Memory B cell (primary cell): ENCODE measurements around the gene PCSK5.
A peak's percentile ranks its signal among the peaks of the same experiment; 100 is the strongest.
"Not testable (repeated sequence)": the region's sequence is repeated elsewhere in the genome, so short reads cannot be mapped to it uniquely, and the experiment has no call there.

Source experiments
- ATAC-seq: fragments of 150-1000 bp; cut with Tn5 transposase; 2 replicates; pipeline ENCODE4 v1.10.0; 2021; ENCODE audit warnings: low read depth, mild to moderate bottlenecking, moderate library complexity
- DNase-seq, 2 donors: peaks; one replicate each; pipeline ENCODE4 v3.0.0; 2022; ENCODE audit warnings: low spot score in 2 of 2
- H3K27ac Mint-ChIP-seq: one replicate; pipeline ENCODE4 v1.8.0; 2022; ENCODE audit warnings: mild to moderate bottlenecking, moderate library complexity, mixed read lengths
- H3K27me3 Mint-ChIP-seq: one replicate; pipeline ENCODE4 v1.8.0; 2022; ENCODE audit warnings: mixed read lengths
- H3K36me3 Mint-ChIP-seq: one replicate; pipeline ENCODE4 v1.8.0; 2022; ENCODE audit warnings: mild to moderate bottlenecking, mixed read lengths
- H3K4me1 Mint-ChIP-seq: one replicate; pipeline ENCODE4 v1.8.0; 2022; ENCODE audit warnings: mixed read lengths
- H3K4me3 Mint-ChIP-seq: one replicate; pipeline ENCODE4 v1.8.0; 2022; ENCODE audit warnings: mild to moderate bottlenecking, moderate library complexity, mixed read lengths
- H3K9me3 Mint-ChIP-seq: one replicate; pipeline ENCODE4 v1.8.0; 2022; ENCODE audit warnings: mixed read lengths

Gene PCSK5

DNA sequence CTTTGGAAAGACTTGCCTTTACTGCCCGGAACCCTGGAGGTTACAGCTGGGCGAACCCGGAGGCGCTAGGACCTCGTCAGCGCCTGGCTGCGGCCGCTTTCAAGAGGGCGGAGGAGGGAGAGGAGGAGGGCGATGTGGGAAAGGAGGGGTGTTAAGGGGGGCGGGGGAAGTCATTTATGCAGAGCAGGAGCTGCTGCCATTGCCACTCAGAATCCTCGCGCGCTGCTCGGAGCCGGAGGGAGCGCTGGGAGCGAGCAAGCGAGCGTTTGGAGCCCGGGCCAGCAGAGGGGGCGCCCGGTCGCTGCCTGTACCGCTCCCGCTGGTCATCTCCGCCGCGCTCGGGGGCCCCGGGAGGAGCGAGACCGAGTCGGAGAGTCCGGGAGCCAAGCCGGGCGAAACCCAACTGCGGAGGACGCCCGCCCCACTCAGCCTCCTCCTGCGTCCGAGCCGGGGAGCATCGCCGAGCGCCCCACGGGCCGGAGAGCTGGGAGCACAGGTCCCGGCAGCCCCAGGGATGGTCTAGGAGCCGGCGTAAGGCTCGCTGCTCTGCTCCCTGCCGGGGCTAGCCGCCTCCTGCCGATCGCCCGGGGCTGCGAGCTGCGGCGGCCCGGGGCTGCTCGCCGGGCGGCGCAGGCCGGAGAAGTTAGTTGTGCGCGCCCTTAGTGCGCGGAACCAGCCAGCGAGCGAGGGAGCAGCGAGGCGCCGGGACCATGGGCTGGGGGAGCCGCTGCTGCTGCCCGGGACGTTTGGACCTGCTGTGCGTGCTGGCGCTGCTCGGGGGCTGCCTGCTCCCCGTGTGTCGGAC, at the start of gene PCSK5:
Gene PCSK5 (plus strand): TSS at position 202 of the 805 bp plus-strand sequence. CDS start 509 bp downstream, at position 711.
- peaks cover 2% of the 10 kb centered on the region for H3K9me3 Mint-ChIP-seq
- H3K36me3 Mint-ChIP-seq = no peaks in the 10 kb centered on the region
- H3K4me1 Mint-ChIP-seq = peaks cover 9% of the 10 kb centered on the region
- peak within 1 kb of the TSS; percentile 61 for H3K4me3 Mint-ChIP-seq
- peak; percentile 32 for ATAC-seq
- H3K27ac Mint-ChIP-seq = no peak within 1 kb of the TSS
- peaks cover 18% of the 10 kb centered on the region for H3K27me3 Mint-ChIP-seq
- DNase-seq = no peak

DNA sequence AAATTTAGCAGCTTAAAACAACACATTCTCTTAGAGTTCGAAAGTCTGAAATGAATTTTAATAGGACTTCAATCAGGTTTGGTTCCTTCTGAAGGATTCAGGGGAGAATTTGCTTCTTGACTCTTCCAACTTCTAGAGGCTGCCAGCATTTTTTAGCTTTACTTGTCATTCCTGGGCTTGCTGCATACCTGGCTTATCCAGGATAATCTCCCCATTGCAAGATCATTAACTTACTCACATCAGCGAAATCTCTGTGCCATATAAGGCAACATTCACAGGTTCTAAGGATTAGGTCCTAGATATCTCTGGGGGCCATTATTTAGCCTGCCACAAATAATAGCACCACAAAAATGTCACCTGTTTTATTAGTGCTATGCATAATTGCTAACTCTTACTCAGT, 46.2 kb upstream of the PCSK5 start:
- no peak overlapping the region for H3K27ac Mint-ChIP-seq
- H3K4me3 Mint-ChIP-seq = no peak overlapping the region
- ATAC-seq (no peak), DNase-seq (no peak)
- H3K4me1 Mint-ChIP-seq = no peaks in the 10 kb centered on the region
- no peaks in the 10 kb centered on the region for H3K36me3 Mint-ChIP-seq
- no peaks in the 10 kb centered on the region for H3K9me3 Mint-ChIP-seq
- no peaks in the 10 kb centered on the region for H3K27me3 Mint-ChIP-seq

DNA sequence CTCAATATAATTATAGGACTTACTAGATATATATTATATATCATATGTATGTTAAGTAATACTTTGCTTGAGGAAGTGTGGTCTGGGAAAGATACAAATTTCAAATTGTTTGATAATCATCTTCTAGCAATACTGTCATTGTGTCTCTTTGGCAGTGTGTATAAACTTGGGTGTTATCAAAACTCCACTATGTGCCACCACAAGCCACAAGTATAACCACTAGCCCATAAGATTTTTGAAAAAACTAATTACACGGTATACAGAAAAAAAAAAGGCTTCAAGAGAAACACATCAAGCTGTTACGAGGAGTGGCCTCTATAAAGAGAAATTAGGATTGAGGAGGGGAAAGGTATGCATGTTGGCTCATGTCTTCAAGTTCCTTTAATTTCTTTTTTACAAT, 44.7 kb upstream of the PCSK5 start:
- no peaks in the 10 kb centered on the region for H3K9me3 Mint-ChIP-seq
- H3K4me3 Mint-ChIP-seq = no peak overlapping the region
- DNase-seq = no peak
- H3K4me1 Mint-ChIP-seq = no peaks in the 10 kb centered on the region
- H3K36me3 Mint-ChIP-seq = no peaks in the 10 kb centered on the region
- H3K27ac Mint-ChIP-seq = no peak overlapping the region
- no peaks in the 10 kb centered on the region for H3K27me3 Mint-ChIP-seq
- ATAC-seq = no peak

DNA sequence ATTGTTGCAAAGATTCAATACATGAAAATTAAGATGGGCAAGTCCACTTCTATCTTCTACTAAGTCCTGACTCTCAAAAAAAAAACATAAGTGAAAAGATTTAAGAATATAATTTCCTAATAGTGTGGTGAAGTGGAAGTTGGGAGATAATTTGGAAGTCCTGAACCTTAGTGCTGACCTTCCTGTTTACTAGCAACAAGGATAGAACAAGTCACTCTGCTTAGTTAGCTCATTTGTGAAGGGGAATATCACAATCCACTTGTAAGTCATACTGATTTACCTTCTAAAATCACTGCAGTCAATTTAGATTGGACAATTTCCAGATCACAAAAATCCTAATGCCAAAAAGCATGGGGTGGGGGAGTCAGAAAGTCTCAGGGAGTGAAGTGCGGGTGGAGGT, 43.4 kb upstream of the PCSK5 start:
- Mint-ChIP-seq H3K27me3 (no peaks in the 10 kb centered on the region), H3K4me1 (no peaks in the 10 kb centered on the region), H3K9me3 (peaks cover 1% of the 10 kb centered on the region), H3K4me3 (no peak overlapping the region), H3K27ac (no peak overlapping the region), H3K36me3 (no peaks in the 10 kb centered on the region)
- no peak for ATAC-seq
- no peak for DNase-seq

DNA sequence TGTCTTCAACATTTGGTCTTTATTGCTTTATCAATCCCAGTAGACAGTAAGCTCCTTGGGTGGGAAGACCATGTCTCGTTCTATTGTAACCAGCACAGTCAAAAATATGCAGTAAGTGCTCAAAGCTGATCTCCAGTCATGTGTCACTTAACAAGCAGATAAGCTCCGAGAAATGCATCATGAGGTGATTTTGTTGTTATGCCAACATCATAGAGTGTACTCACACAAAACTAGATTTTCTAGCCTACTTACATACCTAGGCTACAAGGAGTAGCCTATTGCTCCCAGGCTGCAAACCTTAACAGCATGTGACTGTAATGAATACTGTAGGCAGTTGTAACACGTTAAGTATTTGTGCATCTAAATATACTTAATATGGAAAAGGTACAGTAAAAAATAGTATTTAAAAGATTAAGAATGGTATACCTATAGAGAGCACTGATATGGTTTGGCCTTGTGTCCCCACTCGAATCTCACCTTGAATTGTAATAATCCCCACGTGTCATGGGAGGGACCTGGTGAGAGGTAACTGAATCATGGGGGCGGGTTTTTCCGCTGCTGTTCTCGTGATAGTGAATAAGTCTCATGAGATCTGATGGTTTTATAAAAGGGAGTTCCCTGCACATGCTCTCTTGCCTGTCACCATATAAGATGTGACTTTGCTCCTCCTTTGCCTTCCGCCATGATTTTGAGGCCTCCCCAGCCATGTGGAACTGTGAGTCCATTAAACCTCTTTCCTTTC, 39.8 kb upstream of the PCSK5 start:
- DNase-seq (no peak), ATAC-seq (no peak)
- H3K27ac Mint-ChIP-seq = no peak overlapping the region
- no peaks in the 10 kb centered on the region for H3K27me3 Mint-ChIP-seq
- H3K4me1 Mint-ChIP-seq = no peaks in the 10 kb centered on the region
- no peak overlapping the region for H3K4me3 Mint-ChIP-seq
- no peaks in the 10 kb centered on the region for H3K36me3 Mint-ChIP-seq
- peaks cover 1% of the 10 kb centered on the region for H3K9me3 Mint-ChIP-seq

DNA sequence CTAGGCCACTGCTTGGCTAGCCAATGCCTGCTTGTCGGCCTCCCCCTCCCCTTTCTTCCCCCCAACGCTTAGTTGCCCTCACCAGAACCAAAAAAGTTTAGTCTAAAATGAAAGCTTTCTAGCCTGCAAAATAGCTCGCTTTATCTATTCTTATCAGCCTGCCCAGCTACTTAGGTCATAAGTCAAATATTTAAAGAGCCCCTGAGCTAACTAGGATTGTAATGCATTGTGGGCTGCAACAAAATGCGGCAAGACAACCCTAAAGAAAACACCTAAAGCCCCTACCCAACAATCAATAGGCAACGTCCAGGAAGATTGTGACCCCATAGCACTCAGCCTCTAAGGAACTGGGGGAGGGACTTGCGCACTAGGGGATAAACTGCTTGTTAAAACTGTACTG, 38.6 kb upstream of the PCSK5 start:
- no peak overlapping the region for H3K4me3 Mint-ChIP-seq
- no peak for DNase-seq
- no peaks in the 10 kb centered on the region for H3K36me3 Mint-ChIP-seq
- no peak for ATAC-seq
- H3K27me3 Mint-ChIP-seq = no peaks in the 10 kb centered on the region
- no peaks in the 10 kb centered on the region for H3K4me1 Mint-ChIP-seq
- peaks cover 1% of the 10 kb centered on the region for H3K9me3 Mint-ChIP-seq
- no peak overlapping the region for H3K27ac Mint-ChIP-seq

DNA sequence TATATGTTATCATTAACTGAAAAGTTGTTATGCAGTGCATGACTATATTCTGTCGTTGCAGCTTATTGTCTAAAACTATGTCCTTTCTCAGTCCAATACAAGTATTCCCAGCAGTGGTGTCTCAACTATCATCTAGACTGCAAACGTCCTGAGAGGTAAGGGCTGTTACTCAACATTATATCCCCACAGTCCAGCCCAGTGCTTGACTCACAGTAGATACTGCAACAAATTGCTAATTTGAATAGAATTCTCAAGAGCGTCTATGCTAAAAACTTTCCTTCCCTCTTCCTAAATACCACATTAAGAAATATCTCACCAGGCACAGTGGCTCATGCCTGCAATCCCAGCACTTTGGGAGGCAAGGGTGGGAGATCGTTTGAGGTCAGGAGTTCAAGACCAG, 37.7 kb upstream of the PCSK5 start:
- ATAC-seq = no peak
- Mint-ChIP-seq H3K4me1 (no peaks in the 10 kb centered on the region), H3K9me3 (peaks cover 1% of the 10 kb centered on the region), H3K27ac (no peak overlapping the region), H3K36me3 (no peaks in the 10 kb centered on the region), H3K27me3 (no peaks in the 10 kb centered on the region), H3K4me3 (no peak overlapping the region)
- no peak for DNase-seq

DNA sequence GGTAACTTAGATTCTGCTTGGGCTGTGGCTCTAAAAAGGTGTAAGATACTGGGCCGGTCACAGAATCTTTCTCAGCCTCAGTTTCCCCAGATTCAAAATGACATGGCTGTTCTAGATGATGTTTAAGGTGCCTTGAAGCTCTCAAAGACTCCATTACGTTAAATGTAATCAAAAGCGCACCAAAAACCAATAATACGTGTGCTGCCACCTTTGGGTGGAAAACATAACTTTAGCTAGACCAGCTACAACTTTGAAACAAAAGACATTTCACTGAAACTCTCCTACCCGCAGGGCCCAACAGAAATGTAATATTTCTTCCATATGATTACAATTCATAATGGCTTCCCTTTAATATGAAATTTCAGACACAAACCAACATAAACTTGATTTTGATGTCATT, 35.0 kb upstream of the PCSK5 start:
- peaks cover 1% of the 10 kb centered on the region for H3K9me3 Mint-ChIP-seq
- H3K36me3 Mint-ChIP-seq = no peaks in the 10 kb centered on the region
- H3K4me3 Mint-ChIP-seq = no peak overlapping the region
- H3K27ac Mint-ChIP-seq = no peak overlapping the region
- ATAC-seq = no peak
- no peak for DNase-seq
- H3K27me3 Mint-ChIP-seq = no peaks in the 10 kb centered on the region
- H3K4me1 Mint-ChIP-seq = no peaks in the 10 kb centered on the region

DNA sequence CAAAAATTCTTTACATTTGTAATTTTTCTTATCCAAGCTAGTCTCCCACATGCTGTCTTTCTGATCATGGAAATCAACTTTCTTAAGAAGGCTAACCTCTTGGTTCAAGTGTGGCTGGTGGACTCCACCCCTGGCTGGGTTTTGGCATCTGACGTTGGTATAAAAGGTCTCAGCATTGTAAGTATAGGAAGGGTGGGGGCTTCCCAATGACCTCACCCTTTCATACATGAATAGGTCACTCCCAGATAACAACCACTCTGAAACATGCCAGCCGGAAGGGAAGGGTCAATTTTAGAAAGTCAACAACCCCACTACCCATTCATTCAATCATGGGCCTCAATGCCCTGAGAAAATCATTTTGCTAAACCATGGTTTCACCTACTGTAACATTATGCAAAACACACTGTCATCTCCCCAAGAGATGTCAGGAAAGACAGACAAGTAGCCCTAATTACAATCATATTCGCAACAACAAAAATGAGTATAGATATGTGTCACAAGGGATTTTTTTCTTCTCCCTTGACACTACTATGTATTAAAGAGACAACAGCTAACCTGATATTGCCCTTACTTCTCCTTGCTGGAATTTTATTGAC, 31.9 kb upstream of the PCSK5 start:
- no peak overlapping the region for H3K27ac Mint-ChIP-seq
- H3K36me3 Mint-ChIP-seq = no peaks in the 10 kb centered on the region
- no peak for ATAC-seq
- H3K4me3 Mint-ChIP-seq = no peak overlapping the region
- no peaks in the 10 kb centered on the region for H3K9me3 Mint-ChIP-seq
- no peaks in the 10 kb centered on the region for H3K4me1 Mint-ChIP-seq
- H3K27me3 Mint-ChIP-seq = no peaks in the 10 kb centered on the region
- no peak for DNase-seq

DNA sequence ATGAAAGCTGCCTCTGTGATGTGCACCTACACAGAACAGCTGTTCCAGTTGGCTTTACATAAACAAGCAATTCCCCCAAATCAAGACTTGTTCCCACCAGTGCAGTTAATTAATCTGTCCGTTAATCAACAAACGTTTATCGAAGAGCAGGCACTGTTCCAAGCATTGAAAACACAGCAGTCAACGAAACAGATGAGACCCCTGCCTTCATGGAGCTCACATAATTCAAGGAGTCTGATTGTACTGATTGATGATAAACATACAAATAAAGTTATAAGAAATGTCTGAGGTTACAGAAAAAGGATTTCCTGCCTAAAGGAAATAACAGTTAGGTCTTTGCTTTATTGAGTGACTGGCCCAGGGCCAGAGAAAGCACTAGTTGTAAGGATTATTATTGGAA, 26.2 kb upstream of the PCSK5 start:
- H3K4me1 Mint-ChIP-seq = no peaks in the 10 kb centered on the region
- DNase-seq = no peak
- no peak overlapping the region for H3K4me3 Mint-ChIP-seq
- no peak overlapping the region for H3K27ac Mint-ChIP-seq
- peaks cover 3% of the 10 kb centered on the region for H3K27me3 Mint-ChIP-seq
- ATAC-seq = no peak
- H3K9me3 Mint-ChIP-seq = no peaks in the 10 kb centered on the region
- no peaks in the 10 kb centered on the region for H3K36me3 Mint-ChIP-seq

DNA sequence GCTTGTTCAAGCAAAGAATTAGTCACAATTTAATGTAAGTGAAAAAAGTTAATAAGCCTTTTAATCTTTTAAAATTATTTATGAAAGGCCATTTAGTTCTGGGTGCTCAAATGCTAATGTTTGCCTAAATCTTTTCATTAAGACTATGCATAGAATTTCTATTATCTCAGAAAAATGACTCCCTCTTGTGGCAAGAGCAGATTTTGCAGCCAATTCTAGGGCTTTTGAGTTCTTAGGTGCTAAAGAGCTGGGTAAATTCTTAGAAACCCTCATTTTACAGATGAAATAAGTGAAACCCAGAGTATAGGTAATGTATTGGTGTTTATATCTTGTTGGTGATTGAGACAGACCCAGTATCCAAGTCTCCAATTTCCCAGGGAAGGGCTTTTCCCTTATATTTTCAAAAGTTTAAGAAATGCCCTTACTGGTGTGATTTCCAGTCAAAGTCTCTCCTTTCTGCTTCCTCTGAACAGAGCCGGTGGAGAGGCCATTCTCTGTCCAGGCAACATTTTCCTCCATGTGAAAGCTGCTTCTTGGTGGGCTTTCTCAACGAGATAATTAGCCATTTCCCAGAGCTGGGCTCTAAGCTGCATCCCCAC, 24.1 kb upstream of the PCSK5 start:
- no peak overlapping the region for H3K4me3 Mint-ChIP-seq
- no peaks in the 10 kb centered on the region for H3K9me3 Mint-ChIP-seq
- ATAC-seq = no peak
- H3K36me3 Mint-ChIP-seq = no peaks in the 10 kb centered on the region
- no peak for DNase-seq
- no peak overlapping the region for H3K27ac Mint-ChIP-seq
- no peaks in the 10 kb centered on the region for H3K4me1 Mint-ChIP-seq
- peaks cover 3% of the 10 kb centered on the region for H3K27me3 Mint-ChIP-seq

DNA sequence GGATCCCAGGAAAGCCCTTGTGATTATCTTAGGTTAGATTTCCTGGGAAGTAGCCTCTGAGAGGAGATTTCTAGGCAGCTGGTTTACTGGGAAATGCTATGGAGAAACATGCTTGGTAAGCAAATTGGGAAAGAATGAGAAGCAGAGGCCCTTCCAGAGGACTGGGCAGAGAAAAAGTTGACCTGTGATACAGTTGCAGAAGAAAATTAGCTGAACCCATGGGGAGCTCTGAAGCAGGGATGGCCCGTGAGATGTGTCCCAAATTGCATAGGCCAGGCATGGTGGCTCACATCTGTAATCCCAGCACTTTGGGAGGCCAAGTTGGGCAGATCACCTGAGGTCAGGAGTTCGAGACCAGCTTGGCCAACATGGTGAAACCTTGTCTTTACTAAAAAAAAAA, 21.9 kb upstream of the PCSK5 start:
- H3K36me3 Mint-ChIP-seq, DNase-seq: not testable (repeated sequence)

DNA sequence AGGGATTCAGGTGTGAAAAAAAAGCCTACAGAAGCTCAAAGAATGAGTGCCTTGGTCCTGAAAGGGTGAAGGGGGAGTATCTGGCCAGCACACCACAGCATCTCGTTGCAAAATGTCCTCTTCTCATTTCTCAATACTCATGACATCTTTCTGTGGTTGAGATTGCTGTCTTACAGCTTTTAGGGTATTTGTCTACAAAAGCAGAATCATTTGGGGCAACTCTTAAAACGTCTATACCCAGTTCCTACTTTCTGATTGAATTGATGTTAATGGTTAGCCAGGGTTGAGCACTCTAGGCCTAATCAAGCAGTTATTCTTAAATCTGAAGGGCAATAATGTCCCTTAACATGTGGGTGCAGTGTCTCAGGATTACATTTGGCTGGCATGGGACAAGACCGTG, 21.2 kb upstream of the PCSK5 start:
- no peaks in the 10 kb centered on the region for H3K9me3 Mint-ChIP-seq
- no peak overlapping the region for H3K27ac Mint-ChIP-seq
- no peak for DNase-seq
- H3K27me3 Mint-ChIP-seq = peaks cover 4% of the 10 kb centered on the region
- H3K36me3 Mint-ChIP-seq = no peaks in the 10 kb centered on the region
- no peak for ATAC-seq
- H3K4me1 Mint-ChIP-seq = no peaks in the 10 kb centered on the region
- H3K4me3 Mint-ChIP-seq = no peak overlapping the region

More for the DNA sequence above, 21.9 kb upstream of the PCSK5 start:
- H3K9me3 Mint-ChIP-seq, H3K27me3 Mint-ChIP-seq, H3K27ac Mint-ChIP-seq, H3K4me1 Mint-ChIP-seq, H3K4me3 Mint-ChIP-seq, ATAC-seq: not testable (repeated sequence)

DNA sequence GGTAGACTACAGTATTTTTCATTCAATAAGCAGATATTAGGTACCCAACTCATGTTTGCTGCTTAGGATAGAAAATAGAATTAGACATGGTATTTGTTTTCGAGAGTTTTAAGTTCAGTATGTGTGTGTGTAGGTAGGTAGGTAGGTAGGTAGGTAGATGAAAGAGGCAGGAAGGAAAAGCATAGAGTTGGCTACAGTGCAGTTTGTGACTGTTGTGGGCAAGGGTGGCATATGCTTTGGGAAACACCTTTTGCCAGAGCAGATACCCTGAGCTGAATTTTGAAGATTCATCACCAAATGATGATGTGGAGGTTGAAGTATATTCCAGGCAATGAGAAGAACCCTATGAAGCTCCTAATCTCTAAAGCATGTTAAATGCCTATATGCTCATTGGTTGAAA, 20.0 kb upstream of the PCSK5 start:
- Mint-ChIP-seq H3K27me3 (peaks cover 4% of the 10 kb centered on the region), H3K36me3 (no peaks in the 10 kb centered on the region), H3K27ac (no peak overlapping the region), H3K4me1 (no peaks in the 10 kb centered on the region), H3K4me3 (no peak overlapping the region), H3K9me3 (no peaks in the 10 kb centered on the region)
- ATAC-seq (no peak), DNase-seq (no peak)
